SK-N-SH treated with all-trans-retinoic acid at 6 μM for 48 hours (cell line): ENCODE data around the gene B3GAT1.

Experiments used
- ATAC-seq: fragments of 200-7000 bp; cut with Tn5 transposase; 3 replicates; pipeline ENCODE4 v1.9.1; 2020; ENCODE audit warnings: mild to moderate bottlenecking, moderate library complexity
- ARNTL ChIP-seq: fragments of 450-650 bp; formaldehyde crosslinking; IDR thresholded peaks from 2 replicates; pipeline ENCODE4 v1.5.0; 2020; ENCODE audit warnings: low read depth, mild to moderate bottlenecking, moderate library complexity, borderline replicate concordance
- BACH2 ChIP-seq: fragments of 250-450 bp; sonication (Bioruptor Pico); IDR thresholded peaks from 2 replicates; pipeline ENCODE4 v1.9.0; 2021; ENCODE audit warnings: mild to moderate bottlenecking, borderline replicate concordance
- CSDC2 ChIP-seq: fragments of 250-450 bp; sonication (Bioruptor Pico); IDR thresholded peaks from 2 replicates; pipeline ENCODE4 v1.5.0; 2020; ENCODE audit warnings: mild to moderate bottlenecking, moderate library complexity
- ESRRG ChIP-seq: fragments of 250-450 bp; sonication (Bioruptor Pico); IDR thresholded peaks from 2 replicates; pipeline ENCODE4 v1.6.1; 2021; ENCODE audit warnings: mild to moderate bottlenecking
- GLIS3 ChIP-seq: fragments of 250-450 bp; sonication (Bioruptor Pico); IDR thresholded peaks from 2 replicates; pipeline ENCODE4 v1.5.0; 2020; ENCODE audit warnings: mild to moderate bottlenecking, moderate library complexity
- ISL1 ChIP-seq: fragments of 250-450 bp; sonication (Bioruptor Pico); IDR thresholded peaks from 2 replicates; pipeline ENCODE4 v2.1.2; 2022; ENCODE audit warnings: mild to moderate bottlenecking, moderate library complexity
- PATZ1 ChIP-seq: fragments of 250-450 bp; sonication (Bioruptor Pico); IDR thresholded peaks from 2 replicates; pipeline ENCODE4 v1.8.0; 2020; ENCODE audit warnings: mild to moderate bottlenecking, moderate library complexity, borderline replicate concordance
- POU6F1 ChIP-seq: fragments of 250-450 bp; sonication (Bioruptor Pico); IDR thresholded peaks from 2 replicates; pipeline ENCODE4 v1.8.0; 2021; ENCODE audit warnings: low read depth, mild to moderate bottlenecking, moderate library complexity, borderline replicate concordance
- PPARA ChIP-seq: fragments of 250-450 bp; sonication (Bioruptor Pico); IDR thresholded peaks from 2 replicates; pipeline ENCODE4 v1.5.0; 2020; ENCODE audit warnings: mild to moderate bottlenecking, borderline replicate concordance
- RARB ChIP-seq: fragments of 250-450 bp; sonication (Bioruptor Pico); IDR thresholded peaks from 2 replicates; pipeline ENCODE4 v1.8.0; 2021; ENCODE audit warnings: mild to moderate bottlenecking, moderate library complexity
- TCF4 ChIP-seq: fragments of 250-450 bp; sonication (Bioruptor Pico); IDR thresholded peaks from 2 replicates; pipeline ENCODE4 v1.8.0; 2021; ENCODE audit warnings: mild to moderate bottlenecking, moderate library complexity, borderline replicate concordance
- TOX ChIP-seq: fragments of 250-450 bp; sonication (Bioruptor Pico); IDR thresholded peaks from 2 replicates; pipeline ENCODE4 v1.8.0; 2021; ENCODE audit warnings: mild to moderate bottlenecking, moderate library complexity, borderline replicate concordance
- TSHZ2 ChIP-seq: fragments of 250-450 bp; sonication (Bioruptor Pico); IDR thresholded peaks from 2 replicates; pipeline ENCODE4 v1.5.0; 2020; ENCODE audit warnings: mild to moderate bottlenecking, moderate library complexity
- ZC3H10 ChIP-seq: fragments of 250-450 bp; sonication (Bioruptor Pico); IDR thresholded peaks from 2 replicates; pipeline ENCODE4 v1.5.1; 2021; ENCODE audit warnings: mild to moderate bottlenecking, moderate library complexity
- ZFP3 ChIP-seq: fragments of 250-450 bp; sonication (Bioruptor Pico); IDR thresholded peaks from 2 replicates; pipeline ENCODE4 v1.5.0; 2020; ENCODE audit warnings: mild to moderate bottlenecking, moderate library complexity
- ZFP30 ChIP-seq: fragments of 450-650 bp; formaldehyde crosslinking; IDR thresholded peaks from 2 replicates; pipeline ENCODE4 v1.5.0; 2022; ENCODE audit warnings: mild to moderate bottlenecking, moderate library complexity
- ZNF565 ChIP-seq: fragments of 450-650 bp; formaldehyde crosslinking; conservative IDR thresholded peaks from 2 replicates; pipeline ENCODE4 v1.5.0; 2020; ENCODE audit warnings: low read depth, mild to moderate bottlenecking, moderate library complexity
- ZNF70 ChIP-seq: fragments of 450-650 bp; formaldehyde crosslinking; IDR thresholded peaks from 2 replicates; pipeline ENCODE4 v1.5.0; 2020; ENCODE audit warnings: mild to moderate bottlenecking, moderate library complexity
- TF ChIP-seq, protein P1 (sequence below): fragments of 250-450 bp; sonication (Bioruptor Pico); IDR thresholded peaks from 2 replicates; pipeline ENCODE4 v1.5.1; 2021; ENCODE audit warnings: mild to moderate bottlenecking, moderate library complexity

The B3GAT1 gene

DNA sequence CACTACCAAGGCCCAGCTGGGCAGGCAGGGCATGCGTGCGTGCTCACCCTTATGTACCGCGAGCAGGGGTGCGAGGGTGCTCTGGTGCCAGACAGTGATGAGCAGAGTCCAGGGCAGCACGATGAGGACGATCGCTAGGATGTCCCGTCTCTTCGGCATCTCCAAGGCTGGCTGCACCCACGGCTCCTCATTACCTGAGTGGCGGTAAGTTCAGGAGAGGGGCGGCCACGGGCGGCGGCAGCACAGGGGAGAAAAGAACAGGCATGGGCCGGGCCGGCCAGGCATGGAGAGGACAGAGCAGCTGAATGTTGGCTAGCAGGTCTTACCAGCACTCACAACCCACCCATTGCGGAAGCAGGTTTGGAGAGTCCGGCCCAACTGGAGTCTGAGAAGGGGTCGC, 24.5 kb downstream of the B3GAT1 start:
- ATAC-seq, result no peak

GRCh38 chr11:134386945-134387344, 25.1 kb downstream of the B3GAT1 start:
- ATAC-seq, result no peak
- TF ChIP-seq ZFP3, result no peak
- no peak for TF ChIP-seq PATZ1
- no peak for TF ChIP-seq ISL1 (CRISPR knock-in tag)
- TF ChIP-seq CSDC2, result no peak
- TF ChIP-seq, protein P1, sequence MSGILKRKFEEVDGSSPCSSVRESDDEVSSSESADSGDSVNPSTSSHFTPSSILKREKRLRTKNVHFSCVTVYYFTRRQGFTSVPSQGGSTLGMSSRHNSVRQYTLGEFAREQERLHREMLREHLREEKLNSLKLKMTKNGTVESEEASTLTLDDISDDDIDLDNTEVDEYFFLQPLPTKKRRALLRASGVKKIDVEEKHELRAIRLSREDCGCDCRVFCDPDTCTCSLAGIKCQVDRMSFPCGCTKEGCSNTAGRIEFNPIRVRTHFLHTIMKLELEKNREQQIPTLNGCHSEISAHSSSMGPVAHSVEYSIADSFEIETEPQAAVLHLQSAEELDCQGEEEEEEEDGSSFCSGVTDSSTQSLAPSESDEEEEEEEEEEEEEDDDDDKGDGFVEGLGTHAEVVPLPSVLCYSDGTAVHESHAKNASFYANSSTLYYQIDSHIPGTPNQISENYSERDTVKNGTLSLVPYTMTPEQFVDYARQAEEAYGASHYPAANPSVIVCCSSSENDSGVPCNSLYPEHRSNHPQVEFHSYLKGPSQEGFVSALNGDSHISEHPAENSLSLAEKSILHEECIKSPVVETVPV (CRISPR knock-in tag), result no peak
- no peak for TF ChIP-seq TOX (CRISPR knock-in tag)
- no peak for TF ChIP-seq ZNF565
- no peak for TF ChIP-seq POU6F1
- no peak for TF ChIP-seq GLIS3 (CRISPR knock-in tag)

More for the DNA sequence above, 24.5 kb downstream of the B3GAT1 start:
- no peak for TF ChIP-seq ISL1 (CRISPR knock-in tag)
- TF ChIP-seq PPARA, result no peak
- TF ChIP-seq, protein P1 (CRISPR knock-in tag), result no peak

GRCh38 chr11:134385774-134386565, 26.1 kb downstream of the B3GAT1 start:
- no peak for ATAC-seq
- TF ChIP-seq ZC3H10 (CRISPR knock-in tag), result no peak
- TF ChIP-seq ZFP3, result no peak
- no peak for TF ChIP-seq TOX (CRISPR knock-in tag)
- no peak for TF ChIP-seq ZNF565
- no peak for TF ChIP-seq ZNF70 (CRISPR knock-in tag)
- TF ChIP-seq RARB (CRISPR knock-in tag), result no peak
- no peak for TF ChIP-seq PPARA
- no peak for TF ChIP-seq POU6F1
- TF ChIP-seq BACH2 (CRISPR knock-in tag), result no peak
- no peak for TF ChIP-seq TSHZ2
- TF ChIP-seq GLIS3 (CRISPR knock-in tag), result no peak
- no peak for TF ChIP-seq ARNTL (CRISPR knock-in tag)
- no peak for TF ChIP-seq ESRRG (CRISPR knock-in tag)
- TF ChIP-seq ZFP30 (CRISPR knock-in tag), result no peak
- TF ChIP-seq TCF4 (CRISPR knock-in tag), result no peak
- TF ChIP-seq, protein P1 (CRISPR knock-in tag), result no peak
- no peak for TF ChIP-seq PATZ1
